Coronary artery (tissue), 2 donors: ENCODE results near the gene PKIB.

Experiments
- DNase-seq: peaks from one replicate; pipeline ENCODE4 v3.0.0-alpha.2; 2017; ENCODE audit warnings: low spot score
- H3K27ac ChIP-seq, 2 donors: fragments of 200-600 bp; sonication (generic); one replicate each; pipeline ENCODE4 v1.5.1; 2016 to 2019
- H3K4me3 ChIP-seq: fragments of 200-600 bp; sonication (generic); 2 replicates; pipeline ENCODE4 v1.5.1; 2016; ENCODE audit warnings: mild to moderate bottlenecking, moderate library complexity
- CTCF ChIP-seq: fragments of 200-600 bp; sonication (generic); IDR thresholded peaks from one replicate; pipeline ENCODE4 v1.5.1; 2019; ENCODE audit warnings: antibody characterized with exemption

PKIB gene

GRCh38 chr6:122696853-122697252, 86.6 kb downstream of the PKIB start:
- no peak for DNase-seq
- Histone ChIP-seq H3K4me3 (no peak overlapping the region), H3K27ac (no peak overlapping the region)
- no peak for TF ChIP-seq CTCF

- Histone ChIP-seq H3K4me3 (no peak overlapping the region), H3K27ac (no peak overlapping the region)
- TF ChIP-seq CTCF, result no peak
- DNase-seq, result no peak
These were observed 87.3 kb downstream of the PKIB start for GRCh38 chr6:122697458-122697857.

- no peak for DNase-seq
- Histone ChIP-seq H3K27ac (no peak overlapping the region), H3K4me3 (no peak overlapping the region)
- TF ChIP-seq CTCF, result no peak
These were observed 91.5 kb downstream of the PKIB start for GRCh38 chr6:122701666-122702065.

GRCh38 chr6:122702841-122703240, 92.6 kb downstream of the PKIB start:
- no peak for DNase-seq
- TF ChIP-seq CTCF, result no peak
- no peak overlapping the region for H3K4me3 ChIP-seq
- H3K27ac ChIP-seq, result no peak overlapping the region

- Histone ChIP-seq H3K4me3 (no peak overlapping the region), H3K27ac (no peak overlapping the region)
- TF ChIP-seq CTCF, result no peak
- DNase-seq, result no peak
These were observed 93.9 kb downstream of the PKIB start for GRCh38 chr6:122704066-122704465.

GRCh38 chr6:122709922-122710512, 99.8 kb downstream of the PKIB start:
- TF ChIP-seq CTCF, result no peak
- H3K4me3 ChIP-seq, result no peak overlapping the region
- H3K27ac ChIP-seq, result no peak overlapping the region
- DNase-seq, result no peak

GRCh38 chr6:122710908-122711635, 100.9 kb downstream of the PKIB start:
- Histone ChIP-seq H3K27ac (no peak overlapping the region), H3K4me3 (no peak overlapping the region)
- no peak for TF ChIP-seq CTCF

More at GRCh38 chr6:122710908-122711635, 100.9 kb downstream of the PKIB start:
- no peak for DNase-seq
